OCI-LY3 (cell line): ENCODE results near the gene RAD51B.

Experiments
- H2AFZ ChIP-seq: fragments of 200-600, 300-600 bp; shearing (Covaris generic); 2 replicates; pipeline ENCODE4 v1.6.0; 2014; ENCODE audit warnings: antibody characterized with exemption, low read depth, low read length
- H3K27ac ChIP-seq: fragments of 200-600, 300-600 bp; sonication (generic); 2 replicates; pipeline ENCODE4 v1.5.1; 2014; ENCODE audit warnings: mild to moderate bottlenecking, low read length, moderate library complexity, mixed read lengths
- H3K27me3 ChIP-seq: fragments of 200-600, 300-600 bp; sonication (generic); 2 replicates; pipeline ENCODE4 v1.6.1; 2014; ENCODE audit warnings: low read depth, low read length, mixed read lengths
- H3K36me3 ChIP-seq: fragments of 200-600, 300-600 bp; sonication (generic); replicated peaks from 2 replicates; pipeline ENCODE3; 2014; ENCODE audit warnings: low read depth, low read length, mixed read lengths
- H3K4me1 ChIP-seq: fragments of 300-600, 200-600 bp; sonication (generic); 2 replicates; pipeline ENCODE4 v1.6.1; 2014; ENCODE audit warnings: low read length, mixed read lengths
- H3K4me2 ChIP-seq: fragments of 200-600, 300-600 bp; sonication (generic); 2 replicates; pipeline ENCODE4 v1.6.1; 2014; ENCODE audit warnings: low read length, mixed read lengths
- H3K4me3 ChIP-seq: fragments of 300-600, 200-600 bp; sonication (generic); 2 replicates; pipeline ENCODE4 v1.5.1; 2014; ENCODE audit warnings: antibody characterized with exemption, mild to moderate bottlenecking, low read length, moderate library complexity
- H3K79me2 ChIP-seq: fragments of 300-600, 200-600 bp; shearing (Covaris generic); 2 replicates; pipeline ENCODE4 v1.6.1; 2014; ENCODE audit warnings: mild to moderate bottlenecking, low read length, mixed read lengths
- H3K9ac ChIP-seq: fragments of 300-600, 200-600 bp; shearing (Covaris generic); 2 replicates; pipeline ENCODE4 v1.6.0; 2014; ENCODE audit warnings: mild to moderate bottlenecking, low read length, moderate library complexity
- H3K9me3 ChIP-seq: fragments of 200-600, 300-600 bp; shearing (Covaris generic); 2 replicates; pipeline ENCODE4 v1.6.1; 2014; ENCODE audit warnings: low read length, mixed read lengths; ENCODE audit not compliant: insufficient read depth
- H4K20me1 ChIP-seq: fragments of 200-600, 300-600 bp; sonication (generic); 2 replicates; pipeline ENCODE4 v1.6.1; 2016; ENCODE audit warnings: low read length, mixed read lengths; ENCODE audit not compliant: insufficient read depth
- CTCF ChIP-seq: fragments of 200-600, 300-600 bp; sonication (generic); IDR thresholded peaks from 2 replicates; pipeline ENCODE4 v1.5.1; 2014; ENCODE audit warnings: antibody characterized with exemption, low read length, low read depth
- EZH2phosphoT487 ChIP-seq: fragments of 200-600 bp; shearing (Covaris generic); IDR thresholded peaks from 2 replicates; pipeline ENCODE4 v1.6.1; 2018; ENCODE audit warnings: antibody characterized with exemption, mixed run types, low read depth

Gene RAD51B

GRCh38 chr14:68598089-68598488 lies 778.5 kb downstream of the RAD51B start:
- H3K27me3 ChIP-seq: no peaks in the 10 kb centered on the region
- no peaks in the 10 kb centered on the region for H3K36me3 ChIP-seq
- no peak overlapping the region for H3K9ac ChIP-seq
- no peak overlapping the region for H3K4me3 ChIP-seq
- H3K27ac ChIP-seq: no peak overlapping the region
- TF ChIP-seq EZH2phosphoT487 (no peak), CTCF (no peak)
- no peaks in the 10 kb centered on the region for H4K20me1 ChIP-seq
- no peaks in the 10 kb centered on the region for H3K79me2 ChIP-seq
- peaks cover 9% of the 10 kb centered on the region for H3K4me1 ChIP-seq
- H2AFZ ChIP-seq: no peak overlapping the region
- H3K9me3 ChIP-seq: no peaks in the 10 kb centered on the region
- no peak overlapping the region for H3K4me2 ChIP-seq

- H3K9me3 ChIP-seq: no peaks in the 10 kb centered on the region
- peaks cover 8% of the 10 kb centered on the region for H3K4me1 ChIP-seq
- no peaks in the 10 kb centered on the region for H3K79me2 ChIP-seq
- no peaks in the 10 kb centered on the region for H4K20me1 ChIP-seq
- H3K4me2 ChIP-seq: no peak overlapping the region
- no peaks in the 10 kb centered on the region for H3K27me3 ChIP-seq
- H3K9ac ChIP-seq: no peak overlapping the region
- TF ChIP-seq CTCF: no peak
- TF ChIP-seq EZH2phosphoT487: no peak
- H2AFZ ChIP-seq: no peak overlapping the region
- H3K4me3 ChIP-seq: no peak overlapping the region
- no peak overlapping the region for H3K27ac ChIP-seq
- H3K36me3 ChIP-seq: no peaks in the 10 kb centered on the region
These were observed 779.3 kb downstream of the RAD51B start for GRCh38 chr14:68598621-68599447.

GRCh38 chr14:68599896-68600610 lies 780.5 kb downstream of the RAD51B start:
- Histone ChIP-seq H3K4me2 (no peak overlapping the region), H3K27ac (no peak overlapping the region), H3K4me3 (no peak overlapping the region), H2AFZ (no peak overlapping the region), H3K79me2 (no peaks in the 10 kb centered on the region), H4K20me1 (no peaks in the 10 kb centered on the region), H3K4me1 (no peaks in the 10 kb centered on the region), H3K9me3 (peaks cover 5% of the 10 kb centered on the region; the same call in 1 of the 2 replicates), H3K27me3 (no peaks in the 10 kb centered on the region), H3K36me3 (no peaks in the 10 kb centered on the region), H3K9ac (no peak overlapping the region)
- no peak for TF ChIP-seq CTCF
- no peak for TF ChIP-seq EZH2phosphoT487

- Histone ChIP-seq H3K79me2 (no peaks in the 10 kb centered on the region), H3K4me2 (no peak overlapping the region), H2AFZ (no peak overlapping the region), H3K36me3 (no peaks in the 10 kb centered on the region), H3K9me3 (peaks cover 12% of the 10 kb centered on the region), H3K4me3 (no peak overlapping the region), H3K9ac (no peak overlapping the region), H3K4me1 (no peaks in the 10 kb centered on the region), H4K20me1 (no peaks in the 10 kb centered on the region), H3K27me3 (no peaks in the 10 kb centered on the region), H3K27ac (no peak overlapping the region)
- no peak for TF ChIP-seq CTCF
- TF ChIP-seq EZH2phosphoT487: no peak
These were observed 782.9 kb downstream of the RAD51B start for GRCh38 chr14:68602507-68602906.
